Stomach (tissue), 9 donors: ENCODE data around the gene CCL22. TPM values are rescaled to one million over a fixed set of nuclear protein-coding genes. Genes with fewer than 3 reads are reported as not detected.
A peak's percentile ranks its signal among the peaks of the same experiment; 100 is the strongest.

Source experiments
- DNase-seq, 2 donors: peaks; one replicate each; pipeline versions ENCODE4 v3.0.0 to v3.0.0-alpha.2; 2013 to 2019
- H3K27ac ChIP-seq, 5 donors: fragments of 200-600 bp in 4 of 5; sonication (generic) in 4 of 5; one replicate each; pipeline ENCODE4 v1.5.1; 2013 to 2019; ENCODE audit warnings: mild to moderate bottlenecking in 1 of 5, moderate library complexity in 1 of 5
- H3K27me3 ChIP-seq, 3 donors: fragments of 200-600 bp; sonication (generic); one replicate each; pipeline ENCODE4 v1.5.1; 2017 to 2019; ENCODE audit warnings: mixed run types in 1 of 3
- H3K36me3 ChIP-seq, 4 donors: fragments of 200-600 bp; sonication (generic); 1 replicate in 3 of 4; 2 replicates in 1 of 4; pipeline ENCODE4 v1.5.1; 2016 to 2019
- H3K4me1 ChIP-seq, 4 donors: fragments of 200-600 bp; sonication (generic); one replicate each; pipeline ENCODE4 v1.5.1; 2016 to 2019
- H3K4me3 ChIP-seq, 4 donors: fragments of 200-600 bp; sonication (generic) in 3 of 4; one replicate each; pipeline ENCODE4 v1.5.1; 2016 to 2019; ENCODE audit warnings: mild to moderate bottlenecking in 1 of 4
- H3K9me3 ChIP-seq, 4 donors: fragments of 200-600 bp; sonication (generic); one replicate each; pipeline ENCODE4 v1.5.1; 2016 to 2019
- CTCF ChIP-seq, 7 experiments: fragments of 450-650 bp in 4 of 7; fragments of 200-600 bp in 3 of 7; sonication (generic) in 3 of 7; IDR thresholded peaks; one replicate each; pipeline ENCODE4 v1.5.1; 2016 to 2019; ENCODE audit warnings: antibody characterized with exemption in 7 of 7, control low read depth in 2 of 7, mild to moderate bottlenecking in 1 of 7
- EP300 ChIP-seq: sonication (generic); formaldehyde crosslinking; IDR thresholded peaks from one replicate; pipeline ENCODE4 v1.6.1; 2017; ENCODE audit warnings: antibody characterized with exemption
- POLR2A ChIP-seq, 4 donors: fragments of 450-650 bp; IDR thresholded peaks; one replicate each; pipeline ENCODE4 v1.6.1; 2016; ENCODE audit warnings: antibody characterized with exemption in 4 of 4, control low read depth in 2 of 4, mild to moderate bottlenecking in 1 of 4, moderate library complexity in 1 of 4
- POLR2AphosphoS5 ChIP-seq, 3 donors: sonication (generic); formaldehyde crosslinking; IDR thresholded peaks; one replicate each; pipeline ENCODE4 v1.6.1; 2016; ENCODE audit warnings: antibody characterized with exemption in 3 of 3
- WGBS, 5 donors: extraction: QIAGEN DNeasy Blood & Tissue Kit in 3 of 5; methylation state at CpG; one replicate each; pipeline versions ENCODE4 v1.1.5 to v1.1.7; 2013 to 2018; 5-methylcytosine and 5-hydroxymethylcytosine counted together
- intact Hi-C: fragments of 100-400 bp; cut with DNase I; formaldehyde crosslinking; loops from one replicate; pipeline ENCODE4 v1.15.1; 2023; ENCODE audit warnings: low total_unique reads
- polyA plus RNA-seq, 3 donors: library from polyadenylated mRNA; stranded (reverse); fragments of 200-250 nt; gene quantifications; one replicate each; pipeline ENCODE4 v1.2.3, GENCODE V29; 2013
- total RNA-seq, 5 donors: library from RNA; depleted of rRNA; stranded (reverse); fragments of >200 nt; gene quantifications; one replicate each; pipeline versions ENCODE4 v1.1.0 to v1.2.3, GENCODE V29; 2014 to 2016
- donor health status: healthy with polysubstance abuse.
- donor health status: Bipolar disorder and iron deficiency.
- donor health status: healthy.

CCL22 gene
- total and polyA plus RNA-seq, 8 donors: 0.12 to 0.45 (median 0.26) TPM; not detected in 4

- Histone ChIP-seq H3K27ac (no peak overlapping the region), H3K4me1 (peaks cover 12 to 63% (median 32%) of the 10 kb centered on the region in 4 donors)
Observed at GRCh38 chr16:57376313-57376818, 17.8 kb downstream of the CCL22 start.

GRCh38 chr16:57377080-57377841, 18.7 kb downstream of the CCL22 start:
- H3K4me1 ChIP-seq: peaks cover 7 to 56% (median 26%) of the 10 kb centered on the region in 4 donors
- H3K27me3 ChIP-seq: no peaks in the 10 kb centered on the region
- peak overlapping the region in 2 of 5 donors; percentile 35 to 61 for H3K27ac ChIP-seq
- no peaks in the 10 kb centered on the region for H3K9me3 ChIP-seq
- WGBS, 5 donors: 16 to 33% (median 22%) methylated on average over 4 to 5 of the region's 5 CpGs
- peaks cover 0 to 7% (median 4%) of the 10 kb centered on the region in 4 donors for H3K36me3 ChIP-seq
- TF ChIP-seq CTCF (IDR thresholded peaks at IDR 0.05) (no peak), POLR2A (IDR thresholded peaks at IDR 0.05) (no peak), POLR2AphosphoS5 (IDR thresholded peaks at IDR 0.05) (no peak), EP300 (no peak)
- intact Hi-C loops: no loop called here
- H3K4me3 ChIP-seq: peak overlapping the region in 1 of 4 donors; percentile 9
- peak in 1 of 2 donors; percentile 39 for DNase-seq

More at GRCh38 chr16:57376313-57376818, 17.8 kb downstream of the CCL22 start:
- H3K9me3 ChIP-seq: no peaks in the 10 kb centered on the region
- no peak overlapping the region for H3K4me3 ChIP-seq
- no peak for TF ChIP-seq EP300
- TF ChIP-seq CTCF (IDR thresholded peaks at IDR 0.05): no peak
- TF ChIP-seq POLR2A (IDR thresholded peaks at IDR 0.05): no peak
- TF ChIP-seq POLR2AphosphoS5 (IDR thresholded peaks at IDR 0.05): no peak
- no peaks in the 10 kb centered on the region for H3K36me3 ChIP-seq
- no peak for DNase-seq
- intact Hi-C loops: no loop called here
- peaks cover 0 to 6% (median 0%) of the 10 kb centered on the region in 3 donors for H3K27me3 ChIP-seq
- 87 to 94% (median 92%) methylated on average over 3 of the region's 3 CpGs for WGBS, 5 donors

GRCh38 chr16:57379579-57379978, 21.0 kb downstream of the CCL22 start:
- peak overlapping the region in 1 of 5 donors; percentile 35 for H3K27ac ChIP-seq
- intact Hi-C loops: no loop called here
- TF ChIP-seq CTCF (IDR thresholded peaks at IDR 0.05) (no peak), POLR2AphosphoS5 (IDR thresholded peaks at IDR 0.05) (no peak), POLR2A (IDR thresholded peaks at IDR 0.05) (no peak), EP300 (no peak)
- no peaks in the 10 kb centered on the region for H3K27me3 ChIP-seq
- DNase-seq: no peak
- H3K4me1 ChIP-seq: peaks cover 0 to 54% (median 27%) of the 10 kb centered on the region in 4 donors
- no peaks in the 10 kb centered on the region for H3K9me3 ChIP-seq
- peaks cover 0 to 17% (median 11%) of the 10 kb centered on the region in 4 donors for H3K36me3 ChIP-seq
- WGBS, 5 donors: 59 to 67% (median 65%) methylated on average over 10 of the region's 10 CpGs
- H3K4me3 ChIP-seq: no peak overlapping the region

GRCh38 chr16:57380671-57381462, 22.3 kb downstream of the CCL22 start:
- peaks cover 0 to 17% (median 11%) of the 10 kb centered on the region in 4 donors for H3K36me3 ChIP-seq
- H3K27ac ChIP-seq: peak overlapping the region in 3 of 5 donors; percentile 28 to 50 (median 45)
- no peak overlapping the region for H3K4me3 ChIP-seq
- intact Hi-C loops: no loop called here
- no peaks in the 10 kb centered on the region for H3K27me3 ChIP-seq
- WGBS, 5 donors: 50 to 76% (median 58%) methylated on average over 5 to 8 of the region's 8 CpGs
- no peaks in the 10 kb centered on the region for H3K9me3 ChIP-seq
- TF ChIP-seq POLR2A (IDR thresholded peaks at IDR 0.05) (no peak), POLR2AphosphoS5 (IDR thresholded peaks at IDR 0.05) (no peak), CTCF (IDR thresholded peaks at IDR 0.05) (no peak), EP300 (no peak)
- peaks cover 0 to 54% (median 27%) of the 10 kb centered on the region in 4 donors for H3K4me1 ChIP-seq
- peak in 1 of 2 donors; percentile 49 for DNase-seq
